ENCODE measurements around the gene TM2D1.
"Not testable (repeated sequence)": the region's sequence is repeated elsewhere in the genome, so short reads cannot be mapped to it uniquely, and the experiment has no call there.

DNA sequence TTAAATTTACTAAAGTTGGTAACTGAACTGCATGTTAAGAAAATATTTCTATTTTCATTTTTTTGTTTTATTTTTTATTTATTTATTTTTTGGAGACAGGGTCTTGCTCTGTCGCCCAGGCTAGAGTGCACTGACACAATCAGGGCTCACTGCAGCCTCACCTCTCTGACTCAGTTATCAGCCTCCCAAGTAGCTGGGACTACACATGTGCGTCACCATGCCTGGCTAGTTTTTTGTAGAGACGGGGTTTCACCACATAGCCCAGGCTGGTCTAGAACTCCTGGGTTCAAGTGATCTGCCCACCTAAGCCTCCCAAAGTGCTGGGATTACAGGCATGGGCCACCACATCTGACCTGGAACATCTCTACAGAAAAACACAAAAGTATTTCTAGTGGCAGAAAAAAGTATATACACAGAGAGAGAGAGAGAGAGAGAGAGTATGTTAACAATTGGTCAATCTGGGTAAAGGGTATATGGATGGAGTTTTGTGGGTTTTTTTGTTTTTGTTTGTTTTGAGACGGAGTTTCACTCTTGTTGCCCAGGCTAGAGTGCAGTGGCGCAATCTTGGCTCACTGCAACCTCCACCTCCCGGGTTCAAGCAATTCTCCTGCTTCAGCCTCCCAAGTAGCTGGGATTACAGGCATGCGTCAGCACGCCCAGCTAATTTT is 5.8 kb downstream of the TM2D1 start:
- TF ChIP-seq CTCF (IDR thresholded peaks at IDR 0.05; ENCODE audit: low read depth, low read length, poor library complexity, severe bottlenecking); EZH2phosphoT487 (IDR thresholded peaks at IDR 0.05; ENCODE audit: borderline replicate concordance, low read length): not testable (repeated sequence)
